Stimulated activated CD4-positive, alpha-beta T cell treated with anti-CD3 and anti-CD28 coated beads, Interleukin-15, amount 100 ng/mL, for 24 hours (primary cell): Measurements from ENCODE around the gene SPARC.

Experiments used
- DNase-seq: peaks from one replicate; pipeline ENCODE4 v3.0.0-alpha.2; 2020

The SPARC gene

DNA sequence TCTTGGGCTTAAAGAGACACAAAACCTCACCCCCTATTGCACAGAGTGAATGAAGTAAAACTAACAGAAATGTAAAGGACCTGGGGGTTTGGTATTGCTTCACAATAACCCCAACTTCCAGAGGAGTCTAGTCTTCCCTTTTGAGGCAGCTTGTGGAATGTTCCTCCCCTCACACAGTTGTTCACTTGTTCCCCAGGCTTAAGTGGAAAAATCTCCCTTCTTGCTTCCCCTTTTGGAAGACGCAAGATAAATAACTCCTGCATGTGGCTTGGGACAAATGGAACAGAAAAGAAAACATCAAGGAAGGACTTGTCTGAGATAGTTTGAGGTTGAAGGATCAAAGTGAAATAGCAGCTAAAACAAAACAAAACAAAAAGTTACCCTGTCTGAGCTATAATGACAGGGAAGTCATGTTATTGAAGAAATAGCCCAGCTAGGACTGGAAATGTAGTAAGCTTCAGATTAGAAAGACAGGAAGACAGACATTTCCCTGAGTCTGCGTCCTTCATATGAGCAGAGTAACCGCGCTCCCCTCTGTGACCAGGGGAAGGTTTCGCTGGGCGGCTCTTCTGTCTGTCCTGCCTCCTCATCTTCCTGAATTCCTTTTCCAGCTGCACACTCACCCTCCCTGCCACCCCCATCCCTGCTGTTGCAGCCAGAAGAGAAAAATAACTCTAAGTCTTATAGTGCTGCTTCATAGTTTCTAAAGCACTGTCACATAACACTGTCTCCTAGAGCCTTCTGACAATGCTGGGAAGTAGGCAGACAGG, 8.8 kb downstream of the SPARC start:
- no peak for DNase-seq

DNA sequence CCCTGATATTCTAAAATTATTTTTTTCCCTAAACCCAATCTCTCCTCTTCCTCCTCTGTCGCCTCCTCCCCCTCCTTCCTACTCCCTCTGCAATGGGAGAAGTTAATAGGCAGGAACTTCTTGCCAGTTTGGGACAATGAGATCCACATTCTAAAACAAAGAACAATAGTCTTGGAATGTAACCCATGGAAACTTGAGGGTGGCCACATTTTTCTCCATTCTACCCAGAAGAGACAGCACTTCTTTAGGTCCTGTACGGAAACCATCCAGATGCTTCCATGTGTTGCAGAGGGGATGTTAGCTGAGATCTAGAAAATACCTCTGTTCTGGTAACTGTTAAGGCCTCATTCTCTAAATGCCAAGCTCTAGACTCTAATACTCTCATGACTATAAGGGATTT, 10.0 kb downstream of the SPARC start:
- DNase-seq, result no peak

DNA sequence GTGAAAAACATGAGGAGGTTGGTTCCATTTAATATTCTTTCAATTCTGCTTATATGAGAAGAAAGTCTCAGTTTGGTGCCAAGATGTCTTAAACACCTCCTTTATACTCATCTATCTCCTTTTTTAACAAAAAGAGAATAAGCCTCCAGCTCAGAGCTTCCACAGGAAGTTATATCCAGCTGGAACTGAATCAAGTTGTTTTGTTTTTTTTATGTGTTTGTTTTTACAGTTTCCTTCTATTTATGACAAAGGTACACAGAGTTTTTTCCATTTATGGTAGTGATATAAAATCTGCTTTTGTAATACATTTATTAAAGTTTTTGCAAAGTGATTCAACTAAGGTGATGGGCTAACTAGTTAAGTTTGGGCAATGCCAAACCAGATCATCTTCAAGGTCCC, 10.4 kb downstream of the SPARC start:
- no peak for DNase-seq

DNA sequence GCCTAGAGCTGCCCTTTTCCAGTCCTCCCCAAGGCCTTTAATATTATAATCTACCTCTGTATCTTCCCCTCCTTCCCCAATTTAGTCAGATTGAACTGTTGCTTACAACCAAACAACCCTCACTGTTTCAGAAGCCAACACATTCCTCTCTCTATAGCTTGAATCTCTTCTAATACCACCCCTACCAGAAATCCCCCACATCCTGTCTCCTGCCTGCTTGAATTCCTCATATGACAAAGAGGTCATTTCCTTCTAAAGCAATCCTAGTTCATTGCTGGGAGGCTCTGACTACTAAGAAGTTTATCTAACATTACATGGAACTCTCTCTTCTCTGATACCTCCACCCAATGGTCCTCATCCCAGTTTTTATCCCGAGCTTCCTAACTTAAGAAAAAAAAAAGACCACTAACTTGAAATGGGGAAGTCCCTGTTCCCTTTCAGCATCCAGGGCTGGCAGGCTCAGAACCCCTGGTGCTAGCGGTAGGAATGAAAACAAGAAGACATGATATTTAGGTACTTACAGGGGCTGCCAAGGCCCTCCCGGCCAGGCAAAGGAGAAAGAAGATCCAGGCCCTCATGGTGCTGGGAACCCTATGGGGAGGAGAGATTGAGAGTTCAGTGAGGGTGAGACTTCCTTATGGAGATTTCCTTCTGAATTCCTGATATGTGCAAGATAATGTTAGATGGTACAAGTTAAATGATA, 11.0 kb downstream of the SPARC start:
- DNase-seq, result no peak

DNA sequence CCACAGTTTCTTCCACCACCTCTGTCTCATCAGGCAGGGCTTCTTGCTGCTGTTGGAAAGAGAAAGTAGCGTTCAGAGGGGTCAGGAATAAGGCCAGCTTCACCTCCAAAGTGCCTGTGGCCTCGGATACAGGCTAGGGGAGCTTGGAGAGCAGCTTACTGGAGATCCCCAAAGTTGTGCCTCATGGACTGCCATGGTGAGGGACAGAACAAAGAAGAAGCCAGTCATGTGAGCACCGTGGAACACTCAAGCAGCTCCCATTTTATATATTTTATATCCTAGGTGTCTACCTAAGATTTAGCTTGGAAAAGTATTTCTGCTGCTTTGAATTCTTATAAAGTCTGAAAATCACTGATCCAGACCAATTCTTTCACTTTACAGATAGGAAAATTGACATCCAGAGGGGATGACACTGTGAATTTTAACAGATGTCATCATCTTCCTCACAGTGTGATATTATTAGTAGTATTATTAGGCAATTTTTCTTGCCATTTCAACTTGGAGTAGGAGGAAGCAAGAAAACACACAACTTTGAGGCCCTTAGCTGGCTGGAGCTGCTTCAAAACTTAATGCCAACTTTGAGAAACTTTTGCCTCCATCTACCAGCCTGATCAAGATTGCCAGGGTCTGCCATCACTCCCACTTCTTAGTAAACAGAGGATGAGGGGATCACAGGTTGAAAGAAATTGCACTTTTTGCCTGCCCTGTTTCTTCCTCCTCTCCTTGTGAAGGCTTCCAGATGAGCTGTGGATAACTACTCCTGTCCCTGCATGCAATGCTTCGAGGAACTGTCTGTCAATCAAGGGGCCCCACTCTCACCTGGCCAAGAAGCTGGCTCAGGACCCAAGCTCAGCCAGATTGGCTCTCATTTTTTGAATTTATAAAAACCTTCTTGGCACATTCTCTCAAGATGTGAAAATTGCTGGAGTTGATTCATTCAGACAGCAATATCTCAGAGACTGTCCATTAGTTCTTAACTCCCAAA, 11.8 kb downstream of the SPARC start:
- no peak for DNase-seq

DNA sequence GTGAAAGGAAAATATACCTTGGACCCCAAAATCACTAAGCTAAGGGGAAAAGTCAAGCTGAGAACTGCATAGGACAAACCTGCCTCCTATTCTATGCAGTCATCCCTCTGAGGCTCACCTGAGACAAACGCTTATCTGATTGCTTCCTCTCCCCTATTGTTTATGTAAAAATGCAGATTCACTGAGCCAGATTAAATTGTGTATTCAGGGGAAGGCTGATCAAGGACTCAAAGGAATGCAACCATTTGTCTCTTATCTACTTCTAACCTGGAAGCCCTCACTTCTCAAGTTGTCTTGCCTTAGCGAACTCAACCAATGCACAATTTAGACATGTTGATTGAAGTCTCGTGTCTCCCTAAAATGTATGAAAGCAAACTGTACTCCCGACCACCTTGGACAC, 13.3 kb downstream of the SPARC start:
- no peak for DNase-seq

DNA sequence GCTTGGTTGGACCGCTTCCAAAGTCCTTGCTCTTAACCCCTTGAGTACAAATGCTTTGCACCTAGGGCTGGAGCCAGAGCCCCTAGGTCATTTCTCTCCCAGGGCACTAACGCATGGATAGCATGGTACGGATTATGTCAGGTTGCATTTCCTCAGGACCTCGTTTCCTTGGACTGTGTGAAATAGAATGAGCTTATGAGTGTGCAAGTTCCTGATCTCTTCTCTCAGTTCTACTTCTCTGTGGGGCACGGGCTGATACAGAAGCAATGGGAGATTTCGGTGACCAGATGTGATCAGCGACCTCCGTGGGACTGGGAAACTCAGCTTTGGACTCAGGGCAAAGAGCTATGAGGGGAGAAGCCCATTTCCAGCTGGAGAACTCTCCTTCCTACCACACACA, 14.2 kb downstream of the SPARC start:
- DNase-seq, result no peak

DNA sequence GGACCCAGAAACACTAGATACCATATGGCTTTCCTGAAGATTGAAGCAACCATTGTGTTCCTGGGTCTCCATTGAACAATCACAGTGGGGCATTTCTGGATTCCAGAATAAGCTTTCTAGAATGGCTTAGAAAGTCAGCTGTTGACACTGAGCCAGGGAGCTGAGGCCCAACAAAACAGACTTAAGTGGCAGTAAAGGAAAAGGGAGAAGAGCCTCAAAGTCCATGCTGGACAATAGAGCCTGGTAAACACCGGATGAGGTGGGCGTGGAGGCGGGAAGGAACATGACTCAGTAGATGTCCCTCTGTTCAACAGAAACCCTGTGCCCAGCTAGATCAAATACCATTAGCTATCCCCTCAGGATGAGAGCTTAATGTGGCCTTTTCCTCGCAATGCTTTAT, 14.8 kb downstream of the SPARC start:
- no peak for DNase-seq

DNA sequence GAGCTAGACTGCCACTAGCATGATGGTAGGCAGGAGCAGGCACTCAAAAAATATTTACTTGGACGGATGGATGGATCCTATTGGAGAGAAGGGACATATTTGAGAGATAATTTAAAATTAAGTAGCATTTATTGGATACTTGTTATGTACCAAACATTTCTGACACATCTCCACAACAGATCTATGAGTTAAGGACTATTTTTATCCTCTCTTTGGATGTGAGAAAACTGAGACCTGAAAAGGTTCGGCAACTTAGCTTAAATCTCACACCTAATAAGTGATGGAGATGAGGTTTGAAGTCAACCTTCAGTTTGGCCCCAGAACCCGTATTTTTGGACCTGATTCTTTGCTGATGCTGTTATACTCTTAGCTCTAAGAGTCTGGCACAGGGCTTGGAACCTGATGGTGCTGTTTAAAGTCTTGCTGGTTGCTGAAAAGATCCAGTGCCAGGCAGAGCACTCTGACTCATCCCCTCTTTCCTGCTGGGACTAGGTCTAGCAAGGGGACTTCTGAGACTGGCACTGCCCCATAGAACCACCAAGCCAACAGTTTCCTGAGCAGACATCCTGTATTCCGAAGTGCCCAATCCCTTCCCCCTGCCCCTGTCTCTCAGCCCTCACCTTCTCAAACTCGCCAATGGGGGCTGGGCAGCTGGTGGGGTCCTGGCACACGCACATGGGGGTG, 15.6 kb downstream of the SPARC start:
- DNase-seq, result no peak

DNA sequence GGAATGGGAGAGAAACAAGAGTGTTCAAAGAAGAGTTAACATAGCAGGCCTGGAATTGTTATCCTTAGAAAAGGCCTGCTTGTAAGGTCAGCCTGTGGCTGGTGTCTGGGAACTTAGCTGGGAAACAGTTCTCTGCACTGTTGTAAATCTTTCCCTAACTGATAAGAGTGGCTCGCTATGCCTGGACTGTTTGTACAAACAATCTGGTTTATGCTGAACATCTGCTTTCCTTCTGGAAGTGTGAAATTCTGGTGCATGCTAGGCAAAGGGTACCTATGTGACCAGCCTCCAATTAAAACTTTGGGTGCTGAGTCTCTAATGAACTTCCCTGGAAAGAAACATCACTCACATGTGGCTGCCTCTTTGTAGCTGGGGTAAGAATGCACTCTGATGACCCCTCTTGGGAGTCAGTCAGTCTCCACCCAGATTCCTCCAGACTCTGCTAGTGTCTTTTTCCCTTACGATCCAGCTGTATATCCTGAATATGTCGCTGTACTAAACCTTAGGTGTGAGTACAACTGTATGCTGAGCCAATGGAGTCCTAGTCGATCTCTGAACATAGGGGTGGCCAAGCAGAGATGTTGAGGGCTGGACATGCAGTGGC, 16.5 kb downstream of the SPARC start:
- no peak for DNase-seq

DNA sequence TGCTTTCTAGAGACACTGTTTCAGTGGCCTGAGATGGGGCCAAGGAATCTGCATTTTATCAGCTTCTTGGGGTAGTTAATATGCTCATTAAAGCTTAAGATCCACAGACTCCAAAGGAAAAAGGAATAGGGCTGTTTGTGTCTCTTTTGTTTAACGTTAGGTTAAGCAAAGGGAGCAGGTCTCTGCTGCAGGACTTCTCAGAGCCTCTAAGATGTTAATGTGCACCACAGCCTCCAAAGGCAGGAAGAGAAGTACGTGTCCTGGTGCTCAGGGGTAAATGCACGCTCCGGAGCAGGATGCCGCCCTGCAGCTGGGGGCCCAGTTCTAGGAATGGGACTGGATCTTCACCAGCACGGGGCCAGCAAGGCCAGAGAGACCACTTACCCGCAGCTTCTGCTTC, 19.6 kb downstream of the SPARC start:
- DNase-seq, result no peak

DNA sequence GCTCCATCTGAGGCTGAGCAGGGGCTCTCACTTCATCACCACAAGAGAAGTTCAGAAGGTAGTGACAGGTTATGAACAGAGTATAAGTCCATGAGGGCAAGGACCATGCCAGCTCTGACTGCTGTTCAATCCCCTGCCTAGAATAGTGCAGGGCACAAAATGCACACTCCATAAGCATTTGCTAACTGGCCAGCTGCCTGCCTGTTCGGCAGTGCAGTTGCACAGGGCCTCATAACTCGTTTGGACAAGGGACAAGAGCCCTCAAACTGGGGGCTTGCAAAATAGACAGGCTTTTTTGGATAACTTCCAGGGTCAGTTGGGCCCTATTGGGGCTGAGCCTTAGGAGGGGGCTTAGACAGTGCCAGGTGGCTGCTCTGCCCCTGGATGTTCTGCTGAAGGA, 21.1 kb downstream of the SPARC start:
- no peak for DNase-seq

DNA sequence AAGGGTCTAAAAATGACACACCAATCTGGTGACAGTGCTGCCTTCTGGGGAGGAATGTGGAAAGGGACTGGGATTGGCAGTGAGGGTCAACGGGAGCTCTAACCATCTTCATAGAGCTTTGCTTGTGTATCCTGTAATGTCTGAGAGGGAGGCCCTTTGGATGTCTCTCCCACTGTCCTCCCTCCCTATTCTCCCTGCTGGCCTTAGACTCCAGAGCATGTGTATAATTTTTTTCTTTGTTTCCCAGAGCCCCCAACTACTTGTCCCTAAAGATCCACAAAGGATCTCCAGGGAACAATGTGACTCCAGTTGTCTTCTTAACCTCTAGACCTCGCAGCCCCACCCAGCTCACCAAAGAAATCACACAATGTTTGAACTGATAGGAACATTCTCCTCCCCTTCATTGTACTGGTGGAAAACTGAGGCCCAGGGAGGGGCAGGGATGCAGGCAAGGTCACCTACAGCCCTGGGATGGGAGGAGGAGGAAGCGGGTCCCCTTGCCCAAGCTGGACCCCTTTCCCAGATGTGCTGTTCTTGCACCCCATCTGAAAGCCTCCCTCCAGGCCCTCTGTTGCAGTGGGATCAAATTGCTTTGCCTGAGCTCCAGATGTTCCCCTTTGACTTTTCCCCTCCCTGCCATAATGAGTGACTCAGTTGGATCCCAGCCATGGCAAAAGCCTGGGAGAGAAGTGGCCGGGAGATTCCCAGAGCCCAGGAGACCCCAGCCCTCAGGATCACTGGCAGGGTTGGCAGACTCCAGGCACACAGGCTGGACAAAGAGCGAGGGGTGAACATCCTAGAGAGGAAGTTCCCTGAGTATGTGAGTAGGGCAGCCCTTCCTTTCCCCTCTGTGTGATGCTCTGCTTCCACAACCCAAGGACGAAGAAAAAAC, 21.8 kb downstream of the SPARC start:
- DNase-seq, result no peak

DNA sequence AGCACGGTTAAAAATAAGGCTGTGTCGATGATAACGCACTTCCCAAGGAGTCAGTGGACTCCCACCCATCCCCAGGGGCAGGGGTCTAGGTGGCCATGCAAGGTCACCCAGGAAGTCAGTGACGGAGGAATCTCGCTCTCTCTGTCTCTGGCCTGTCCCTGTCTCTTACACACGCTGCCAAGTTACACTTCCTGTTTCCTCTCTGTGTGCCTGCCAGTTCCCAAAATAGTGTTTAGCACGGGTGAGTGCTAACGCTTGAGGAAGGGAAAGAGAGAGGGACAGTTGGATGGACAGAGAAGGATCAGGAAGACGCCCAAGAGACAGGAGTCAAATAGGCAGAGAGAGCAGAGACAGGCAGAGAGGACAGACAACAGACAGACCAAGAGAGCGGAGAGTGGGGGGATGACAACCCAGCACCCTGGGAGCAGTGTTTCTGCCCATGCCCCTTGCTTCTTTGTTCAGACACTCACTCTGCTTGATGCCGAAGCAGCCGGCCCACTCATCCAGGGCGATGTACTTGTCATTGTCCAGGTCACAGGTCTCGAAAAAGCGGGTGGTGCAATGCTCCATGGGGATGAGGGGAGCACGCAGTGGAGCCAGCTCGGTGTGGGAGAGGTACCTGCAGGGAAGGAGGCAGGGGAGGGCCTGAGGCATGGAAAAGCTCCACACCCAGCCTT, 23.0 kb downstream of the SPARC start:
- DNase-seq, result no peak

DNA sequence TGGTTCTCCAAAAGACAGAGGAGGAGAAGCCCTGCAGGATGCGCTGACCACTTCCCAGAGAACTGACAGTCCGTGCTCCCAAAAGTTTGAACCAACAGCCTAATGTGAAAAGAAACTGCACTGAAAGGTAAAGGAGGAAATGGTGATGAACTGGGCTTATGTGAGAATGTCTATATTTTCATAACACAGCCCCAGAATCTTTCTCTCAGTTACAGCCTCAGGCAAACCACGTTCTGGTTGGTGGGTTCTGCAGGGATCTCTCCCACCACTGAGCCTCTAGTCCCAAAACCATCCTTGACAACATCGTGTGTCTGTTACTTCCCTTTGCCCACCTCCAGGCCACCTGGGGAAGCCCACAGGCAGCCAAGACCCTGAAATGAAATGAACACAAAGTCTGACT, 23.9 kb downstream of the SPARC start:
- DNase-seq, result no peak

DNA sequence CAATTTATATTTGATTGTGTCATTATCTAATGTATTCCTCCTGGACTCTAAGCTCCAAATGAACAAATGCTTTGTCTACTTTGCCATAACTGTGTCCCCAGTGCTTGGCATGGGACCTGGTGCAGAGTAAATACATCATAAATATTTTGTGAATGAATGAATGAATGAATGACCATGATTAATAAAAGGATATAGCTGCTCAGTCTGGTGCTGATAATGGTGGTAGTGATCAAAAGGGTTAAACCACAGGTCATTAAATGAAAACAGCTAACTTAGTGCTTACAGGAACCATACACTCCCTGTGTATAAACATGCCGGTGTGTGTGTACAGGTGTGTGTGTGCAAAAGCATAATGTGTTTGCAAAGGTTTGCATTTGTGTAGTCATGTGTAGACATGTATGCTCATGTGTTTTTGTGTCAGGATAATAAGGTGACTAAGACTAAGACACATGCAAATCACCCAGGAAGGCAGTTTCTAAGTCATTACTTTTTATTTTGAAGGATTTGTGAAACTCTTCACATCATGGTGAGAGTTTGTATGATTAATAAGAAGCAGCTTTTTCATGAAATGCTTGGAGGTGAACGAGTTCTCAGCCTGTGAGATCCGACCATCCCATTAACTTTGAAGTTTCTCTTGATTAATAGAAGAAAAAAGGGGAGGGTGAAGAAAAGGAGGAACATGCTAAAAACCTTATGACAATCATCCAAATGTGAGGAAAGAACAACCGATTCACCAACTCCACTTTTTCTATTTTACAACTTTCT, 24.6 kb downstream of the SPARC start:
- no peak for DNase-seq

DNA sequence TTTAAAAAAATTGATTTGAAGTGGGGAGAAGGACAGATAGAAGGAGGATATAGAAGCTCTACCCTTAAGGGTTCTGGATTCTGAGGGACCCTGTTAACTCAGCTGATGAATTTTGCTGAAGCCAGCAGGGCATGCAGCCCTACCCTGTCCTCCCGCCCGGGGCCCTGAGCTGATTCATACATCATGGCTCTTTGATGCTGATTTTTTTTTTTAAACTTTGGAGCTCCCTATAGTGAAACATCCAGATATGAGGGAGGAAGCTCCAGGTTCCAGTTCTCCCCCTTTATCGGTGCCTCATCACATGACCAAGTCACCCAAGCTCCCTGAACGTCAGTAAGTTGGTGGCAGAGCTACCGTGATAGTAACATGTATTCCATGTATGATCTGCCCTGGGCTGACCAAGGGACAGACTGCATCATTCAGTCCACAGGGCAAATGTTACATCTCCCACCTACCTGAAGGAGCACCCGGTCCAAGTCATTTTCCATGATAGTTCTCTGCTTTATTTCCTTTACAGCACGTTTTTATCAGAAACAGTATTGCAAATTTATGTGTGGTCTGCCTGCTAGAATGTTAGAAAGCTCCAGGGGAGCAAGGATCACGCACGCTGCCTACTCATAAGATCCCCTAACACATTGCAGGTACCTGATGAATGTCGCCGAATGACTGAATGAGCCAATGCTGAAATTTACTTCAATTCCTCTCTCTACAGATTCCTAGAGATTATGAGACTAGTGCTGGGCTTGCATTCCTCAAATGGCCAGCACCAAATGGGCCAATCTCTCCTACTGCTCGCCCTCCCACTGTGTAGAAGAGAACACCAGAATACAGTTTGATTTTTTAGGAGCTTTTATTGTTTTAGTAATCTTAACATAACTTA, 25.9 kb downstream of the SPARC start:
- DNase-seq, result no peak

DNA sequence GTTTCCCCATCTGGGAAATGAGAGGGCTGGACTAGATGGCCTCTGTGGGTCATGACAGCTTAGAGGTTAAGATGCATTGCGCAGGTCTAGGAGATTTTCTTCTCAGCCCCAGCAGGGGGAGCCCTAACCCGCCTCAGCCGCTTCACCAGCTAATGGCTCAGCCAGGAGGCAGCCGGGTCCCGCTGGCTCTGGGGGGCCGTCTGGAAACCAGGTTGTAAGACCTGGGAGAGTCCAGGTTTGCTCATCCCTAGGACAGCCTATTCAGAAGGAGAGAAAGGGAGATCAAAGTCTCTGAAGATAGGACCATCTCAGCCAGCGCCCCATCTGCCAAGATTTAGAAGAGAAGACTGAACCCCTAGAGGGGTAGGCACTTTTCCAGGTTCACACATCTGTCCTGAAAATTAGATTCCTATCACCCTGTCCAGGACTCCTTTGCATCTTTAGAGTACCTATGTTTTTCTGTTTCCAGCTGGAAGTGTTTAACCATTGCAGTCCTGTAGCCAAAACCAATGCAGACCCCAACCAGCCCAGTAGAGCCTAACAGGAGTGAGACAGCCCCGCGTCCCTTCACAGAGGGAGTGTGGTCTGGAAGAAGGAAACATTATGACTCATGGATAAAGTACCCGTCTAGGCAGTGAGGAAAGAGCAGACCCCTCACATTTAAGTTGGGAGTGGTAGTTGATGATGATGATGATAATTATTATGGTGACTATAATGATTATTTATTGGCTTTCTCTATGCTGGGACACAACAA, 27.5 kb downstream of the SPARC start:
- DNase-seq, result peak; percentile 87
